NCI-H2227 treated with DMSO at 0.1 percent for 48 hours (cell line): ENCODE data around the gene AKR1C3.
"Not testable (repeated sequence)": the region's sequence is repeated elsewhere in the genome, so short reads cannot be mapped to it uniquely, and the experiment has no call there.

Source experiments
- DNase-seq: peaks from one replicate; lab custom pipeline; 2025; lab: John Stamatoyannopoulos, UW

Gene AKR1C3

GRCh38 chr10:5089865-5090264 lies 4.3 kb upstream of the AKR1C3 start:
- no peak for DNase-seq

GRCh38 chr10:5090551-5090950 lies 3.7 kb upstream of the AKR1C3 start:
- DNase-seq = no peak

- no peak for DNase-seq
These were observed 3.0 kb upstream of the AKR1C3 start for GRCh38 chr10:5091196-5091595.

DNA sequence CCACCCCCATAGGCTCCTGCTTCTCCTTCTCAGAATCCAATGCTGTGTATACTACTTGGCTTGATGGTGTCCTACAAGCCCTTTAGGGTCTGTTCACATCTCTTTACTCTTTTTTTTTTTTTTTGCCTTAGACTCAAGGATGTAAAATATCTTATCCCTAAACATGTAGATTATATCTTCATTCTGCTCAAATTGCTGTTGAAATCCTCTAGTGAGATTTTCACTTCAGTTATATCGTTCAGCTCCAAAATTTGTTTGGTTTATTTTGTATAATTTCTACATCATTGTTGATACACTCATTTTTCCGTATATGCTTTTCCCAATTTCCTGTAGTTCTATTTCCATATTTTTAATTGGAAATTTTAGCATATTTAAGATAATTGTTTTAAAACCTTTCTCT lies 1.8 kb upstream of the AKR1C3 start:
- no peak for DNase-seq

DNA sequence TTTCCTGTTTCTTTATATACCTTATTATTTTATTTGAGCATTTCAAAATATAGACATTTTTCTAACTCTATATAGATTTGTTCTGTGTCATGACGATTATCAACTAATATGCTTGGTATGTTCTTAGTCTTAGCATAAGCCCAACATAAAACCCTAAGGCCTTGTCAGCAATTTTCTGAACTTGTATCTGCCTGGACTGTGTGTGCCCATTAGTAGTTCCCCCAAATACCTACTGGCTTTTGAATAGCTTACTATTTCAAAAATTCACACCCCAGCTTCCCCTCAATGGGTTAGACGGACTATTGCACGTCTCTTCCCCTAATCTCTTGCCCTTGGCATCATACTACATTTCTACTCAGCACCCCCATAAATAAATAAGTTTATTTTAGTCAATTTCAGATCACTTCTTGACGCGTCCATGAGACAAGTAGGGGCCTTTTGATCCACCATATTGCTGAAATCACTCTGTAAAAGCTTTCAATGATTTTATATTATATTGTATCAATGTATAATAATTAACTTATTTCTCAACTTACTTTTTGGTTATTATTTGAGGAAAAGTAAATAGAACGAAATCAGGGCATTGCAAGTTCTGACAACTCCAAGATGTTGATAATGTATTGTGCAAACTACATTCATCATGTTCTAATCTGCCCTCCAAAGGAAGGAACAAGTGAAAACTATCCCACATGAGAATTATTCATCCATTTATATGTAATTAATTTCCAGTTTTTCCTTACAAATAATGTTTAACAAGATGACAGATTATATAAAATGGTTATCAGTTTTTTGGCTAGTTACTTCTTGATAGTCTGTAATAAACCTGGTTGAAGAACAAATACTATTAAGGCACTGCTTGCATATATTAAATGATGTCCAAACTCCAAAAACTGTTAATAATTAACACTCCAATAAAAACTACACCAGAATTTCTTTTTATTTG lies 1.1 kb upstream of the AKR1C3 start:
- DNase-seq = no peak

GRCh38 chr10:5095687-5096086 lies 1.5 kb downstream of the AKR1C3 start:
- DNase-seq = no peak

- no peak for DNase-seq
These were observed 1.9 kb downstream of the AKR1C3 start for GRCh38 chr10:5096108-5096507.

DNA sequence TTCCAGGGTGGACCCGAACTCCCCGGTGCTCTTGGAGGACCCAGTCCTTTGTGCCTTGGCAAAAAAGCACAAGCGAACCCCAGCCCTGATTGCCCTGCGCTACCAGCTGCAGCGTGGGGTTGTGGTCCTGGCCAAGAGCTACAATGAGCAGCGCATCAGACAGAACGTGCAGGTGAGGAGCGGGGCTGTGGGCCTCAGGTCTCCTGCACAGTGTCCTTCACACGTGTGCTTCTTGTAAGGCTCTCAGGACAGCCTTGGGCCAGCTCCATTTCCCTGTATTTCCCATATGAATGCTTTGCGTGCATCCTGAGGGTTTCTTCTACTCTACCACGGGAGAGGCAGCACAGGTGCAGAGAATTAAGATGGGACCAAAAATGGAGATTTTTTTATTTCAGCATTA lies 8.3 kb downstream of the AKR1C3 start:
- not testable (repeated sequence) for DNase-seq

DNA sequence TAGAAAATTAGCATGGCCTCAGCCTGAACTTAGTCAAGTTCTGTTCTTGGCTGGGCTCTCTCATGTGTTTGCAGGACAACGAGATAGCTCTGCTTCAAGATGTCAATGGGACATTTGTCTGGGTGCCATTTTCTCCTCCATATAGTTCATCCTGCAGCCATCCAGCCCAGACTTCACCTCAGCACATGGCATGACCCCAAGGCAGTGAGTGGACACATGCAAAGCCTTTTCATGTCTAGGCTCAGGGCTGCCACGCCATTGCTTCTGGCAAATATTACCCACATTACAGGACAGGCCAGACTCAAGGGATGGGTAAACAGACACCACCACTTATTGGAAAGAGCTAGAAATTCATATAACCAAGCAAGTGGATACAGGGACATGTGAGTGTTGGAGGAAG lies 9.3 kb downstream of the AKR1C3 start:
- no peak for DNase-seq

DNA sequence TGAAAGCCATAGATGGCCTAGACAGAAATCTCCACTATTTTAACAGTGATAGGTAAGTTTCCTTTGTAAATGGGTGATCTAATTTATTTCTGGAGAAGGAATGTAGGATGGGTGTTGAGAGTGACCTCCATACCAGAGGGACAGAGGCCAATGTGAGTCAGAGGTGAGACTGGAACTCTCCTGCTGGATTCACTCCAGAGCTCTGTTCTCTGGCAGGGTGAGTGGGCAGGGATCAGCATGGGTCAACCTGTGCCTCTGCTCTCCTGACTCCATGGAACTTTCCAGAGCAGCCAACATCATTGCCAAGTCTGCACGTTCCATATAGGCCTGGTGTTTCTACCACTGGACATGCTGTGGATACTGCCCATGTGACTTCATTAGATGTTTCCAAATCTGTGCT lies 11.4 kb downstream of the AKR1C3 start:
- DNase-seq = no peak

- no peak for DNase-seq
These were observed 12.3 kb downstream of the AKR1C3 start for GRCh38 chr10:5106553-5106952.

DNA sequence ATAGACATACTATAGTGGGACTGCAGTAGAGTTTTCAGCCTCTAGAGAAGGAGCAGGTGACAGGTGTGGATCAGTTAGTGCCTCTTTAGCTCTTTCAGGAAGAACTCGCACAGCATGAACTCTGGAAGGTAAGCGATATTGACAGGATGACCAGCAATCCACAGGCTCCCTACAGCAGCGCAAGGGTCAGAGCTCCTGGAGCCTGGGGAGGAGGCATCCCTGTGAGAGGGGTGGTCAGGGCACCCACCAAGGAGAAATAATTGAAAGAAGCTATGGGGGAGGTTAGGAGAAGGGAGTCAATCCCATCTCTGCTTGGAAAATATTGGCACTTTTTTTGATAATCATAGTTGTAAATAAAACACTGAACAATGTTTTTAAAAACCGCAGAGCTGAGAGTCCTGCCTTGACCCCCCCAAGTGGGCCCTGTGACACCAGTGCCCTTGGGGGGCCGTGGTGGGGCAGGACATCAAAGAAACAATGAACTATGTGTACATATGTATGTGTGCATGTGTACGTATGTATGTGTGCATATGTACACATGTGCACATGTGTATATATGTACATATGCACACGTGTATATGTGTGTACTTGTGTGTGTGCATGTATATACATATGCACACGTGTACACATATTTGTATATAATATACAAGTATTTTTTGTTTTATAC lies 13.8 kb downstream of the AKR1C3 start:
- DNase-seq = no peak

DNA sequence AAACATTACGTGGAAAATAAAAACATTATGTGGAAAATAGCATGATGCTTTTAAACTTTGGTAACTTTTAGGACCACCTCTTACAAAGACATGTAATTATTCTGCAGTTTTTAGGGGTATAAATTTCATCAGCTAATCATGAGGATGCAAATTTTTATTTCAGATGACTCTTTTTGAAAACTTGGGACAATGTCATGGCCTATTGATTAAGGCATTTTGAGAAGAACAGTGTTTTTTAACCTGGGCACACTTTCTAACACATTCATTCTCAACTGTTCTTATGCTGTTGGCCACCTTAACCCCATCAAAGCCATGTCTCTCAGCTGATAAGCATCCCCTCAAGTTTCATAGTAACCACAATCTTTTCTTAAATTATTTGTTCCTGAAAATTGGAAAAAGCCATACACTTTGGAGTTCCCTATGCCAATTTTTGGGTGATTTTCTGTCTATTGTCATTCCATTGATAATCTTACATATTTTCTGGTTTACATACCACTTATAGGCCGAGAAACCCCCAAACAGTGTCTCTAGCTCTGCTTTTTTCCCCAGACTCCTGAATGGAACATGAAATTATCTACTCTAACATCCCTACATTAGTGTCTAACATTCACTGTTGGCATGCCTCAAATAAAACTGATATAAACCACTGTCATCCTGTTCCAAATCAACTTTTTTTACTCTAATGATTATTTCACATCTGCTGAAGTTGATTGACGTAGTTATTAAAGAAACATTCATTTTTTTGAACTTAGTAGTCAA lies 14.6 kb downstream of the AKR1C3 start:
- no peak for DNase-seq

GRCh38 chr10:5109861-5110260 lies 15.6 kb downstream of the AKR1C3 start:
- DNase-seq = not testable (repeated sequence)

- DNase-seq = no peak
These were observed 22.4 kb downstream of the AKR1C3 start for GRCh38 chr10:5116621-5117020.

- DNase-seq = no peak
These were observed 22.8 kb downstream of the AKR1C3 start for GRCh38 chr10:5117026-5117425.

- not testable (repeated sequence) for DNase-seq
These were observed 25.8 kb downstream of the AKR1C3 start for GRCh38 chr10:5119997-5120396.

GRCh38 chr10:5123886-5124285 lies 29.7 kb downstream of the AKR1C3 start:
- no peak for DNase-seq

GRCh38 chr10:5125315-5126044 lies 31.3 kb downstream of the AKR1C3 start:
- no peak for DNase-seq

- DNase-seq = no peak
These were observed 41.4 kb downstream of the AKR1C3 start for GRCh38 chr10:5135581-5135980.

GRCh38 chr10:5136468-5137087 lies 42.4 kb downstream of the AKR1C3 start:
- DNase-seq = no peak
